HG03045 (cell line): ENCODE results near the gene MEGF11.
"Not testable (repeated sequence)": the region's sequence is repeated elsewhere in the genome, so short reads cannot be mapped to it uniquely, and the experiment has no call there.

Experiments
- ATAC-seq: cut with Tn5 transposase; IDR thresholded peaks from one replicate; pipeline ENCODE4 v1.9.1; 2021; ENCODE audit warnings: mild to moderate bottlenecking, moderate library complexity; ENCODE audit not compliant: unreplicated experiment

Gene MEGF11

DNA sequence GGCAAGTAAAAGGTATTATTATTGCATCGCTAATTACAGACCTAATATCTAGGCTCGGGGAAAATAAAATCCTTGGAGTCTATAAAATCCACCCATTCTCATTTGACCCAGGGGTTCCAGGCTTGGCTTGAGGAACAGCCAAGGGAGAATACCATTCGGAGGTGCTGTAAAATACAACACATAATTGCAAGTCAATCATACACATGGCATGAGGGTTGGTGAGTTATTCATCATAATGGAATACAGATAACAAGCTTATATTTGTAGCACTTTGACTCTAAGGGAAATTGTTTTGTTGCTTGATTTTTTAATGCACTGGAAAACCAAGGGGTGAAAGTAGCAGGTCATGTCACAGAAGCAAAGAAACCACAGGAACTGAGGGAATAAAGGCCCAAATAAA is 23.0 kb upstream of the MEGF11 start:
- ATAC-seq: no peak

DNA sequence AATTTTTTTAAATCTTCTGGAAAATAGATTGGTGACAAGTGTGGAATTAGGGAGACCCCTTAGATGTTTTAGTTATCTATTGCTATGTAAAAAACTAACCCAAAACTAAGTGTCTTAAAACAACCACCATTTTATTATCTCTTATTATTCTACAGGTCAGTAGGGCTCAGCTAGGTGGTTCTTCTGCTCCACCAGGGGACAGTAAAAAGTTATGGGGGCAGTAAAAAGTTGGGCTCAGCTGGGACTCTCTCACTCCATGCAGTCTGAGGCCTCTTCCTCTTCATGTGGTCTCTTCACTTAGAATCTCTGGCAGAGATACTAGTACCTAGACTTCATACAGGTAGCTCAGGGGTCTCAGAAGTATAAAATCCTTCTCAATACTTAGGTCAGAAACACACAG is 21.8 kb upstream of the MEGF11 start:
- no peak for ATAC-seq

DNA sequence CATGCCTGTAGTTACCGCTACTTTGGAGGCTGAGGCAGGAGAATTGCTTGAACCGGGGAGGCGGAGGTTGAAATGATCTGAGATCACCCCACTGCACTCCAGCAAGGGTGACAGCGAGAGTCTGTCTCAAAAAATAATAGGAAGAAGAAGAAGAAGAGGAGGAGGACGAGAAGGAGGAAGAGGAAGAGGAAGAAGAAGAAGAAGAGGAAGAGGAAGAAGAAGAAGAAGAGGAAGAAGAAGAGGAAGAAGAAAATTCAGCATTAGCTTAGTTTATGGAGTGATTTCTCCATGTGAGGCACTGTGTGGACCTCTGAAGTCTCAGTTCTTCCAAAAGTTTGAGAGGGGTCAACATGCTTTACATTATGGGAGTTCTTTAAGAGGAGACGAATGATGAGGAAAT is 17.4 kb upstream of the MEGF11 start:
- ATAC-seq: no peak

DNA sequence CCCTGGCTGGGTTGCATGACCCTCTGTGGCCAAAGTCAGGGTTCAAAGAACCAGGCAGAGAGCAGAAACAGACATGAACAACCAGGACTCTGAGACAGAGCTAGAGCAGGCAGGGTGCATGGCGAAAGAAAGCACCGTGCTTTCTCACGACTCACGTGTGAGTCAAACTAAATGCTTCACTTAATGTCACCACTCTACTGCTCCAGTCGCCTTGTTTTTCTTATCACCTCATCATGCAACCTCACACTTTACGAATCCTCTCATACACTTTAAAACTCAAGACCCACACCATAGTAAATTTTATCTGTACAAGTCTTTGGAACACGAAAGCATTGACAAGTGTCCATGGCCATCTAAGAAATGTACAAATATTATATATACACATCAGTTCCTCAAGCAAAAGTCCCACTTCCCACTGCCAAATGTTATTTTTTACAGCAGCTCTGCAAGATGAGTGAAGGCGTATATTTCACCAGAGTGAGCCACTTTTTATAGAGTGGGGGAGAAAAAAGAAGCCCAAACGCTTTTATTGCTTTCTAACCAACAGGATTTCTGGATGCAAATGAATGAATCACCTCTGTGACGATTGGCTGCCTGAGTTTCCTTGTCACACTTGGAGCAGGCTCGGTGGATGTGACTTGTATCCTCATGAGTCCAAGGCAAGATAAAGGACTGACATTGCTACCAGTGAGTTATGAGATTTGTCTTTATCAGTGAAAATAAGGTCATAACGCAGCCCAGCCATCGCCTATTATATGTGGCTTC is 16.0 kb upstream of the MEGF11 start:
- no peak for ATAC-seq

DNA sequence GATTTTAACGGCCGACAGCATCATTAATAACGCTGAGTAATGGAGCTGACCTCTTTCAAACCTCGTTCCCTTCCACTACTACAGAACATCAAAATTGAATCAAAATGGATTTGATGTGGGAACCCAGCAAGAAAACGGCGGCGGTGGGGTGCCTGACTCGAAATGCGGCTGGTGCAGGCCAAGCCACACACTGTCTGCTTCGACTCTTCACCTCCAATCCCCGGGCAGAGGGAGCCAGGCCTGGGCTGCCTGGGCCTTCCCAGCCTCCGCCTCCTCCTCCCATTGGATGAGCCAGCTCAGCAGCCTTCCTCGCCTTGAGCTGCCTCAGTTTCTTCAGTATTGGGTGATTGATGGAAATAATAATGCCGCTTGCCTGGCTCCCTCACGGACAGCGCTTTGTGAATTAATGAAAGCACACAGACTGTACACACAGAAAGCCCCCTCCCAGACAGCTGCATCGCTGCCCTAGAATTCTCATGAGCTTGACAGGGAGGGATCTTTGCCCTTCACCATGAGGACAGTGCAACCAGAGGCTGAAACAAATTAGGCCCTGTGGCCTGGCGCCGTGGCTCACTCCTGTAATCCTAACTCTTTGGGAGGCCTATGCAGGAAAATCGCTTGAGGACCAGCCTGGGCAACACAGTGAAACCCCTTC is 11.4 kb upstream of the MEGF11 start:
- no peak for ATAC-seq

DNA sequence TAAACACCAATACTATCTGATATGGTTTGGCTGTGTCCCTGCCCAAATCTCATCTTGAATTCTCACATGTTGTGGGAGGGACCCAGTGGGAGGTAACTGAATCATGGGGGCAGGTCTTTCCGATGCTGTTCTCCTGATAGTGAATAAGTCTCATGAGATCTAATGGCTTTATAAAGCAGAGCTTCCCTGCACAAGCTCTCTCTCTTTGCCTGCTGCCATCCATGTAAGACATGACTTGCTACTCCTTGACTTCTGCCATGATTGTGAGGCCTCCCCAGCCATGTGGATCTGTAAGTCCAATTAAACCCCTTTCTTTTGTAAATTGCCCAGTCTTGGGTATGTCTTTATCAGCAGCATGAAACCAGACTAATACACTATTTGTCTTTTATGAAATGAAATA is 9.3 kb upstream of the MEGF11 start:
- ATAC-seq: not testable (repeated sequence)

DNA sequence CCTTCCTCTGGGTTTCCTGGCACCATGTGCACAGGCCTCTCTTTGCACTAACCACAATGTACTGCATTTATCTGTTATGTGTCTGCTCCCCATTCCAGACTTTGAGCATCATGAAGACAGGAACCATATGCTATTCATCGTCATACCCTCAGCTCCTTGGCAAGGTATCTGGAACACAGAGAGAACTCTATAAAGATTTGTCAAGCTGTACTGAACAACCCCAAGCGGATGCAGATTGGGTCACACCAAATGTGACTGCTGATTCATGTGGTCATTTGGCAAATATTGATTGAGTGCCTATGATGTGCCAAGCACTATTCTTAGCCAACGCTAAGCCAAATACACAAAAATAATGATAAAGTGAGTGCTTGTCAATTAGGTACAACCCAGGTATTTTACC is 7.5 kb upstream of the MEGF11 start:
- ATAC-seq: no peak

DNA sequence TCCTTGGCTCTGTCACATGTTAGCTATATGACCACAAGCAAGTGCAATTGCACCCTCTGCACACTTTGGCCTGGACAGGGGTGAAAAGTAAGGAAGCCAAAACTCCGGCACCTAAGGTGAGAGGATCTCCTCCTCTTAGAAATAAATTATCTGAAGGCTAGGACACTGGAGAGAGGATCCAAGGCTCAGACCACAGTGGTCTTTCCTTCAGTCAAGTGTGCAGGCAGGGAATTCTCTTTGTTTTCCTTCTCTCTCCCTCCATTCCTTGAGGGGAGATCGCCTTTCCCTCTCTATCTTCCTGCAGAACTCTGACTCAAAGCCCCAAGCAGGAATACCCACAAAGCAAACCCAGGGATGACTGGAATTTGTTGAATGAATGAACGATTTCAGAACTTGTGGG is 3.1 kb upstream of the MEGF11 start:
- no peak for ATAC-seq

DNA sequence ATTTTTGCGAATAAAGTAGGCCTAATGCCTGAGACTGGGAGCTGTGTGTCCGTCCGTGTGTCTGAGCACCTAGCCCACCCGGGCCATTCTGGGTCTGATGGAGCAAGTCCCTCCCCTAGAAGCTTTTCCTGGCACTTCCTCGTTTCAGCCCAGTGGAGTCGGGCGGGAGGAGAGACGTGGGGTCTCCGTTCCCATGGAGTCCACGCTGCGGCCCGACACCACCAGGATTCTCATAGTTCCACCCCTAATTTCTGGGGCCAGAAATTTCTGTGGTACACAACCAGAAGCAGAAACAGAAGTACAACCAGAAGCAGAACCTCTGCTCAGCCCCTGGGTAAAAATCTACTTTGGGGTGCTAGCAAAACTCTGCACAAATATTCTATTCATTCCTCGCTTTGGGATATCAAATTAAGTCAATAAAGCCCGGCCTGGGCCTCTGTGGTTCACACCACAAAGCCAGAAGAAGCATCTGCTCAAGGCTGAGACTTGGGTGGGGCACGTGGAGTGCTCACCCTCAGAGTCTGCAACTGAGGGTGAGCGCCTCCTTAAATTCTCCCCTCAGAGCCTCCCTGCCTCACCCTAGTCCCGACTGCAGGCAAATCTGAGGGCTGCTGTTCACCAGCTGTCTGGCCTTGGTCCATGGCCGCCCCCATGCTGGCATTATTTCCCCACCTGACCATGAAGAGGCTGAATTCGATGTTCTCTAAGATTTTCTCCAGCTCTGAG is 1.6 kb upstream of the MEGF11 start:
- no peak for ATAC-seq

DNA sequence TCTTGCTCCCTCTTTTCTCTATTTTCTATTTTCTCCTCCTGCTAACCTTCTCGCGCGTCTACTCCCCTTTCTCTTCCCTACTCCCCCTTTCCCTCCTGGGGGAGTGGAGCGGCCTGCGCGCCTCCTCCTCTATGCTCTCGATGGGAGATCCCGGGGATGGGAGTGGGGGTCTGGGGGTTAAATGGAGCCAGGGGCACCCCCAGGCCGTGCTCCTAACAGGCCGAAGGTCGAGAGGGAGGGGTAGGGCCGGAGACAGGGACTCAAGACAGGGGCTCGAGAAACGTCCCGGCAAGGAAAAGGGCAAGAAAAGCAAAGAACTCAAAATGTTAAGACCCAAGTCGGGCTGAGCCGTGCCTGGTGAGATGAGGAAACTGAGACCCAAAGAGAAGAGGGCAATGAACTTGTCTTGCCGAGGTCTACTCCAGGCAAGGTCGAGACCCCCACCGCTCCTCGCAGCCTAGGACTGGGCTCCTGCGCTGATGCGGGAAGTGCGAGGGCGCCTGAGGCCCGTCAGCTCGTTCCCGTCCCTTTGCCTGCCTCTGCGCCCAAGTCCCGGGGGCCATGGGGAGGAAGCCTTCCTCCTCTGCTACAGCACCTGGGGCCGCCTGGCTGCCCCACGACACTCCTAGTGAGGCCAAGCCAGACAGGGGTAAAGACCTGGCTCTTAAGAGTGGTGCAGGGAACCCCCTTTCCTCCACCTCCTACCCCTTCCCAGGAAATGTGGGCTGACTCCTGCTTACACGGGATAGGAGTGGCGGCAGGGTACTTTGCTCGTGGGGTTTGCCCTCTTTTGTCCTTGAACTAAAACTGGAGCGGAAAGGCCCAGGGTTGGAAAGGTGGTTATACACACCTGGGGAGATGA is 770 bp upstream of the MEGF11 start:
- ATAC-seq: no peak

DNA sequence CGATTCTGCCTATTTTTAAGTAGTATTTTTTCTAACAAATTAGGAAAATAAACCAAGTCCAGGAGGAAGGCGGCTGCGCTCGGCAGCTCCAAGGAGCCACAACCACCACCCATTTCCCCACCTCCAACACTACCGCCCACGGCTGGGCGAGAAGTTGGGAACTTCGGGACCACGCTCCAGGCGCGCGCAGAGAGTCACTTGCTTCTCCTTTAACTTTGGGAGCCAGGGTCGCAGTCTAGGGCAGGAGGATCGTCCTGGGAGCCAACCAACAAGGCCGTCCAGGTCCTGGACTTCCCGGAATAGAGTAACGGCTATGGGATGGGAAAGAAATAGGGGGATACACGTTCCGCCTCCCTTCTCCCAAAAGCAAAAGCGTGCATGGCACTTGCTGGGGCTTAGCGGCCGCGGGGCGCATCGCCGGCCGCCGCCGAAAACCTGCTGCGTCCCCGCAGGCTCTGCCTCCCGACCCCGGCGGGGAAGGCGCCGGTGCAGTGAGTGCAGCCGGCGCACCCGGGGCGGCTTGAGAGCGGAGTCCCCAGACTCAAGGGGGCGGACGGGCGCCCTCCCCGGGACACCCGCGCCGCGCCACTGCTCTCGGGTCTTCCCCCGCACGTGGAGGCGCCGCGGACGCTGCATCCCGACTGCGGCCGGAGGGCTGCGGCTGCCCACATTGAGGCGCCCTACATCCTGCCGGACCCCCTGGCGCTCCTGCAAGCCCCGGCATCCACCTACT is 699 bp downstream of the MEGF11 start:
- ATAC-seq: no peak

DNA sequence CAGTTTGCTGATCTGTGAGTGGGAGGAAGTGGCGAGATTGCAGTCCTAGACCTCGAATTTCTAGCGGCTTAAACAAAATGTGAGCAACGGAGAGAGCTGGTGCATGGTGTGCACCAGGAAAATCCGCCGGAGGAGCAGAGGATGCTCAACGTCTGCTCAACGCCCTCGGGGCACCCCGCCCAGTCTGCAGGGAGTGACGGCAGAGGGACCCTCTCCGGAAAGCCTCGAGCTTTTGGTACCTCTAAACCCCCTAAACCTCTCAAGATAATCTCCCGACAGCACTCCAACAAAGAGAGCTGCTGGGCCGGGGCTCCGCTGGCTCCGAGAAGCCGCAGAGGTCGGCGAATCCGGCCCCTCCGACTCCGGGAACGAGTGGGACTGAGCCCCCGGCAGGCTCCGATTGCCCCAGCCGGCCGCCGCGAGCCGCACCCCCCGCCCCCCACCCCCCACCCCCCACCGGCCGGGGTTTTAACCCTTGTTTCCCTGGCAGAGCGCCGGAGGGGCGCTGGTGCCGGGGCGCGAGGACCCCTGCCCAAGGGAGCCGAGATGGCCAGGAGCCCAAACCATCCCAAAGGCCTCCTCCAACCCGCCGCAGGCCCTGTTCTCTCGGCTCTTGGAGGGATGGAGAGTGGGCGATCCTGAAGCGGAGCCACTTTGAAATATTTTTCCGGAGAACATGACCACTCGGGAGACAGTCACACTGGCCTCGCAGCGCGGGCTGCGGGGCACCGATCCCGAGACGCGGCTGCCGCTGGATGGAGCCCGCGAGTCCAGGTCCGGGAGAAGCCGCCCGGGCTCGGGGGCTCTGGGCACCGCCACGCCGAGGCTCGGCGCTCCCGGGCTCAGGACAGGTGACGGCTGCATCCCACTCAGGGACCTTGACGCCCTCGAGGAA is 1.5 kb downstream of the MEGF11 start:
- ATAC-seq: no peak

DNA sequence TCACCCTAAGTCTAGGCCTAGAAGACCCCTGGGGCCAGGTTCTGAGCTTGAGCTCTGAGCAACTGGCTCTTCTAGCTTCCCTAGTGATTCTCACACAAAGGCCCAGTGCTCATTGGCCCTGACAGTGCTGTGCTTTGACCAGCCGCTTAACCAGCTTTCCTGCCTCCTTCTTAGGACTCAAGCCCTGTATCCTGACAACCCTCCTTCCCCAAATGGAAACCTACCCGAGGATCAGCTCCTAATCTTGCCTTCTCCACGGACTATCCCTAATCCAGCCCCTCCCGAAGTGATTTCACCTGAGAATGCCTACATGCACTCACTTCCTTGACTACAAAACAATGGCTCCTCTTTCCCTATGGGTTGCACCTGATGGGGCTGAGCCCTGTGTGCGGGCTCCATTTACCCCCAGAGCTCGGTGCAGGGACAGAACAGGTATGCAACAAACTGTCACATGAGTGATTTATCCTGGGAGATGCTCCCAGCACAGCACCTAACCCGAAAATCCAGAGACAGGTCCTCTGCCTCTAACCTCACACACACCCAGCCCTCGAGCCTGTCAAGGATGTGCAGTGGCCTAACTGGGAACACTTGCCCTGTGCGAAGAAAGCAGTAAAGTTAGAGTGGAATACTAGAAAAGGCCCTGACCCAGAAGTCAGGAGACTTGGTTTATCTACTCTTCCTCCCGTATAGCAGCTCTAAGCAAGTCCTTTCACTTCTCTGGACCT is 2.3 kb downstream of the MEGF11 start:
- no peak for ATAC-seq

DNA sequence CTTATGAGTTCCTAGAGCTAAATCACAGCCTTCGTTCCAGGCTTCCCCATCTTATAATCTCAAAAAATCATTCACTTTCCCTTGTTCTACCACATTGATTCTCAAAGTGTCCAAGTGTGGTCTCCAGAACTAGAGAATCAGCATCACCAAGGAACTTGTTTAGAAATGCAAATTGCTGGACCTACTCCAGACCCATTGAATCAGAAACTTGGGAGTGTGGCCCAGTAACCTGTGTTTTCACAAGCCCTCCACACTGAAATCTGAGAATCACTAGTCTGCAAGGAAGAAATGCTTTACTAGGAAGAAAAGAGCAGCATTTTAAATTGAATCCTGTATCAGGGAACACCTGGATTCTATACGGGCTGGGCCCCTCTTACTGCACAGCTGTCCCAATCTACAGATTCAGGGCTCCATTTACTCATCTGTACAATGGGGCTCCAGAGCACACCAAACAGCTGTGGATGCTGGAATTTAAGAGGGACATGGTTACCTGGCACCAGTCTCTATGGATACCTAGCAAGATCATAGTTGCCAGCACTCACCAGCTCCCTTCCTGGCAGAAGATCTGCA is 3.9 kb downstream of the MEGF11 start:
- no peak for ATAC-seq

DNA sequence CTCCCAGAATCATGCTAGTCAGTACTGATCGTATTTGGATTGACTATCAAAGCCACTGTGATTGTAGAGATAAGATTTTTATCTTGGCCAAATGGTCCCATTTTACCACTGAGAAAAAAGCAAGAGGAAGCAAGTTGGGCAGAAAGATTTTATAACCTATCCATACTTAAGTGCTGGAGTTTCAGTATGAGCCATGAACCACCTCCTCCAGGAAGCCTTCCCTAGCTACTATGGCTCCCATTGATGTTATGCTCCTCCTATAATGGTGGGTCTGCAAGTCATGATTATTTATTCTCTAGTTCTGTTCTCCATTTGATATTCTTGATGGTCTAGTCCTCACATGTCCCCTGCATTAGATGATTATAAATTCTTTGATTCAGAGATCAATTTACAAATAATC is 6.6 kb downstream of the MEGF11 start:
- no peak for ATAC-seq

DNA sequence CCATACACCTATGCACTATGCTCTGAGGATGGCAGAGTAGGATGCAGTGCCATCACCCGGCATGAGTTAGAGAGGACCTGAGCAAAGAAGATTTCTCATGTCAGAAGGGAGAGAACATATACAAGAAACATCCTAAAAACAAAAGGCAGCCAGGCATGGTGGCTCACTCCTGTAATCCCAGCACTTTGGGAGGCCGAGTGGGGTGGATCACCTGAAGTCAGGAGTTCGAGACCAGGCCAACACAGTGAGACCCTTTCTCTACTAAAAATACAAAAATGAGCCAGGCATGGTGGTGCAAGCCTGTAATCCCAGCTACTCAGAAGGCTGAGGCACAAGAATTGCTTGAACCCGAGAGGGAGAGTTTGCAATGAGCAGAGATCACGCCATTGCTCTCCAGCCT is 7.7 kb downstream of the MEGF11 start:
- not testable (repeated sequence) for ATAC-seq

DNA sequence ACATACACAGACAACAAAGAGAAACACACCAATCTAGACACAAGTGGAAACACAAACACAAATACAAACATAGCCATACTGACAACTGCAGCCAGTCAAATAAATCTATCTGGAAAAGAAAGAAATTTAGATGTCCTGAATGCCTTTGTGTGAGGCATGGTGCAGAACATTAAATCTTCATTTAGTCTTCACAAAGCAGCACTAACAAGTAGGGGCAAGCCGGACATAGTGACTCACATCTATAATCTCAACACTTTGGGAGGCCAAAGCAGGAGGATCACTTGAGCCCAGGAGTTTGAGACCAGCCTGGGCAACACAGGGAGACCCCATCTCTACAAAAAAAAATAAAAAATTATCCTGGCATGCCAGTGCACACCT is 11.7 kb downstream of the MEGF11 start:
- no peak for ATAC-seq

DNA sequence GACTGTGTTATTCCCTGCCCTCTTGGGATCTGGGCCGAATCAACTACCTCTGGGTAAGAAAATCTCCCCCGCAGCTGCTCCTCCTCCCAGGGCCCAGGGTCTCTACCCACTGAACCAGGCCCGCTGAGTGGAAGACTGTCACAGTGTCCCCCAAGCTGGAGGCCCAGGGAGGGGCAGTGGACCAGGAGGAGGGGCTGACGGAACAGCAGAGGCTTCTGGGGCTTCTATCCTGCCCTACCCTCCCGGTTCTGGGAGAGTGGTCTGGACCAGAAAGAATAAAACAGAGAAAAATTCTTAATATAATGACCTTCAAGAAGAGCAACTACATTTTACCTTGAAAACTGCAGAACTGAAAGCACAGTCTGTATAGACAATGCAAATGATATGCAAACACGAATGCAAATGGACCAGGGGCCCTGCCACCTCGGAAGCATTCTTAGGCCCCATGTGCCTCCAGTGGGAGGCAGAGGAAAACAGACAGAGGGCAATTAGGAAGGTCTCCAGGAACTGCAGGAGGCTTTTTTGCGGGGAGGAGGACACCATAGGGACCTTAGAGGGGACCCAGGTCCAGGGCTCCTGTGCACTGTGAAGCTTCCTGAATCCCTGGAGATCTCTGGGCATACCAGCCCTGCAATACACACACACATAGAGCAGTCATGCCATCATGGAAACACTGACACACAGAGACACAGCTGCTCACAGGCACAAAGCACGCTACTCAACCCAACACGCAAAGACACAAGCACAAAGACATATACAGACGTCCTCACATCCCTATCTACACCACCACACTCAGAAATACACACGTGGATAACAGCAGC is 12.3 kb downstream of the MEGF11 start:
- ATAC-seq: no peak
